Ovary (tissue), 9 donors: Measurements from ENCODE around the gene GTF3A. TPM values are rescaled to one million over a fixed set of nuclear protein-coding genes. Genes with fewer than 3 reads are reported as not detected.
A peak's percentile ranks its signal among the peaks of the same experiment; 100 is the strongest.

Experiments
- DNase-seq, 5 donors: peaks; one replicate each; pipeline ENCODE4 v3.0.0-alpha.2; 2019 to 2020
- H3K27ac ChIP-seq, 2 donors: fragments of 200-600 bp; one replicate each; pipeline versions ENCODE4 v1.5.1 to v1.8.0; 2019 to 2022
- H3K27me3 ChIP-seq: fragments of 200-600 bp; one replicate; pipeline ENCODE4 v1.8.0; 2022
- H3K36me3 ChIP-seq: fragments of 200-600 bp; sonication (generic); one replicate; pipeline ENCODE4 v1.5.1; 2019
- H3K4me1 ChIP-seq: one replicate; pipeline ENCODE4 v1.8.1; 2013; ENCODE audit warnings: mild to moderate bottlenecking, moderate library complexity; ENCODE audit not compliant: insufficient read depth
- H3K4me3 ChIP-seq: fragments of 200-600 bp; sonication (generic); one replicate; pipeline ENCODE4 v1.5.1; 2017
- H3K9me3 ChIP-seq, 2 donors: fragments of 200-600 bp in 1 of 2; sonication (generic) in 1 of 2; one replicate each; pipeline versions ENCODE4 v1.5.1 to v1.8.1; 2013 to 2019; ENCODE audit warnings: mild to moderate bottlenecking in 1 of 2, moderate library complexity in 1 of 2
- CTCF ChIP-seq, 3 donors: fragments of 450-650 bp in 2 of 3; fragments of 200-600 bp in 1 of 3; IDR thresholded peaks; one replicate each; pipeline versions ENCODE4 v1.5.1 to v1.8.0; 2016 to 2022; ENCODE audit warnings: antibody characterized with exemption in 3 of 3, mild to moderate bottlenecking in 1 of 3
- EP300 ChIP-seq: sonication (generic); formaldehyde crosslinking; IDR thresholded peaks from one replicate; pipeline ENCODE4 v1.6.1; 2017; ENCODE audit warnings: antibody characterized with exemption
- POLR2A ChIP-seq: fragments of 450-650 bp; IDR thresholded peaks from one replicate; pipeline ENCODE4 v1.6.1; 2017; ENCODE audit warnings: antibody characterized with exemption, mild to moderate bottlenecking, moderate library complexity
- WGBS, 3 donors: extraction: QIAGEN DNeasy Blood & Tissue Kit in 1 of 3; methylation state at CpG; one replicate each; pipeline versions ENCODE4 v1.1.5 to v1.1.7; 2013 to 2017; 5-methylcytosine and 5-hydroxymethylcytosine counted together
- intact Hi-C, 4 donors: fragments of 100-400 bp; cut with DNase I; formaldehyde crosslinking; loops; one replicate each; pipeline versions ENCODE4 v1.11.0 to v1.15.1; 2022 to 2023
- polyA plus RNA-seq, 2 donors: library from polyadenylated mRNA; stranded (reverse); fragments of 200-250 nt in 1 of 2; fragments of 350-450 nt in 1 of 2; fragmentation: Illumina TruSeq in 1 of 2; extraction: RNeasy Lipid Tissue Mini Kit (QIAGEN cat#74804) in 1 of 2; gene quantifications; one replicate each; pipeline ENCODE4 v1.2.3, GENCODE V29; 2013 to 2014
- total RNA-seq, 7 donors: library from RNA; depleted of rRNA in 2 of 7; stranded (reverse); fragments of >200 nt in 2 of 7; fragmentation: NEBNext Ultra II Directional in 3 of 7; extraction: Animal tissue kit (Norgen Biotek cat#: 25700) in 3 of 7; gene quantifications; one replicate each; pipeline versions ENCODE4 v1.1.0 to v1.2.4, GENCODE V29; 2016 to 2023
- donor health status: DM: no; HTN: no; CAD: no; lungs with moderate emphysema.
- donor health status: DM: no; HTN: no; CAD: no.
- donor health status: Bipolar disorder and iron deficiency.
- donor health status: DM: yes; HTN: yes; CAD: no.
- donor health status: DM: no; HTN: no; CAD: no.
- donor health status: DM: yes; HTN: yes; CAD: no.

GTF3A gene
- total and polyA plus RNA-seq, 9 donors, result 41.0 to 87.6 (median 46.9) TPM

- DNase-seq, result no peak
- Histone ChIP-seq H3K27me3 (no peaks in the 10 kb centered on the region), H3K4me3 (peak overlapping the region; percentile 76), H3K9me3 (no peaks in the 10 kb centered on the region), H3K36me3 (no peaks in the 10 kb centered on the region), H3K27ac (peak overlapping the region; percentile 3 to 83), H3K4me1 (peaks cover 10% of the 10 kb centered on the region)
- intact Hi-C loops, result loop anchor here in 1 of 4 donors (2.0 kb wide), 1 partner anchor 25 kb away; the partner anchor contains the start of gene MTIF3
- TF ChIP-seq CTCF (IDR thresholded peaks at IDR 0.05), result no peak
- no peak for TF ChIP-seq EP300
- TF ChIP-seq POLR2A, result no peak
- WGBS, 3 donors, result 17 to 28% (median 21%) methylated on average over 13 of the region's 13 CpGs
Measured at GRCh38 chr13:27425158-27425917, 919 bp downstream of the GTF3A start.

- WGBS, 3 donors, result 27 to 44% (median 29%) methylated on average over 17 of the region's 17 CpGs
- intact Hi-C loops, result loop anchor here in 1 of 4 donors (2.0 kb wide), 1 partner anchor 25 kb away; the partner anchor contains the start of gene MTIF3
- peak overlapping the region; percentile 76 for H3K4me3 ChIP-seq
- no peak overlapping the region for H3K27ac ChIP-seq
- no peaks in the 10 kb centered on the region for H3K27me3 ChIP-seq
- peaks cover 10% of the 10 kb centered on the region for H3K4me1 ChIP-seq
- peak; percentile 31 to 49 (median 41) for DNase-seq
- TF ChIP-seq EP300 (no peak), POLR2A (no peak), CTCF (IDR thresholded peaks at IDR 0.05) (no peak)
- H3K9me3 ChIP-seq, result no peaks in the 10 kb centered on the region
- no peaks in the 10 kb centered on the region for H3K36me3 ChIP-seq
Measured at GRCh38 chr13:27425918-27426630, 1.7 kb downstream of the GTF3A start.

GRCh38 chr13:27427641-27428040 is 3.2 kb downstream of the GTF3A start:
- H3K9me3 ChIP-seq, result no peaks in the 10 kb centered on the region
- H3K27ac ChIP-seq, result no peak overlapping the region
- peaks cover 10% of the 10 kb centered on the region for H3K4me1 ChIP-seq
- WGBS, 3 donors, result 84 to 94% (median 93%) methylated on average over 2 of the region's 2 CpGs
- no peak overlapping the region for H3K4me3 ChIP-seq
- no peak for TF ChIP-seq POLR2A
- TF ChIP-seq CTCF (IDR thresholded peaks at IDR 0.05), result no peak
- no peak for TF ChIP-seq EP300
- DNase-seq, result no peak
- H3K36me3 ChIP-seq, result no peaks in the 10 kb centered on the region
- intact Hi-C loops, result no loop called here
- H3K27me3 ChIP-seq, result no peaks in the 10 kb centered on the region

GRCh38 chr13:27428160-27428559 is 3.7 kb downstream of the GTF3A start:
- Histone ChIP-seq H3K27ac (no peak overlapping the region), H3K9me3 (no peaks in the 10 kb centered on the region), H3K4me3 (no peak overlapping the region), H3K4me1 (peaks cover 10% of the 10 kb centered on the region), H3K27me3 (no peaks in the 10 kb centered on the region), H3K36me3 (no peaks in the 10 kb centered on the region)
- no peak for TF ChIP-seq EP300
- no peak for TF ChIP-seq CTCF (IDR thresholded peaks at IDR 0.05)
- no peak for TF ChIP-seq POLR2A
- DNase-seq, result no peak
- 86 to 89% (median 87%) methylated on average over 5 of the region's 5 CpGs for WGBS, 3 donors
- intact Hi-C loops, result no loop called here
